G401 (cell line): ENCODE measurements around the gene SLC2A6. TPM values are rescaled to one million over a fixed set of nuclear protein-coding genes. Genes with fewer than 3 reads are reported as not detected.

Experiments used
- DNase-seq: peaks from one replicate; pipeline ENCODE4 v3.0.0-alpha.2; 2015; ENCODE audit warnings: low spot score
- in situ Hi-C: cut with HindIII; loops from 2 replicates; pipeline ENCODE4 v1.10.0; 2016; ENCODE audit warnings: low sequenced_read_pairs, mixed read lengths
- total RNA-seq: library from RNA; depleted of rRNA; stranded (reverse); fragments of >200 nt; shearing (Covaris generic); gene quantifications from 2 replicates; pipeline ENCODE4 v1.2.3, GENCODE V29; 2014

SLC2A6 gene
- total RNA-seq, 1 experiment from 2014 or later, result 5.5 TPM

GRCh38 chr9:133485531-133486260, 6.8 kb upstream of the SLC2A6 start:
- DNase-seq, result no peak
- in situ Hi-C loops, result no loop called here

GRCh38 chr9:133484671-133485437, 6.0 kb upstream of the SLC2A6 start:
- DNase-seq, result no peak
- in situ Hi-C loops, result no loop called here

- in situ Hi-C loops, result no loop called here
Observed at GRCh38 chr9:133483611-133484010, 4.7 kb upstream of the SLC2A6 start.

GRCh38 chr9:133477992-133478850, 678 bp downstream of the SLC2A6 start:
- no peak for DNase-seq
- in situ Hi-C loops, result no loop called here

More at GRCh38 chr9:133483611-133484010, 4.7 kb upstream of the SLC2A6 start:
- DNase-seq, result no peak

- DNase-seq, result no peak
- in situ Hi-C loops, result no loop called here
Observed at GRCh38 chr9:133477461-133477860, 1.4 kb downstream of the SLC2A6 start.

GRCh38 chr9:133476941-133477340, 2.0 kb downstream of the SLC2A6 start:
- in situ Hi-C loops, result no loop called here
- no peak for DNase-seq

- in situ Hi-C loops, result no loop called here
- DNase-seq, result no peak
Observed at GRCh38 chr9:133476036-133476931, 2.6 kb downstream of the SLC2A6 start.

- in situ Hi-C loops, result no loop called here
- no peak for DNase-seq
Observed at GRCh38 chr9:133475292-133476012, 3.4 kb downstream of the SLC2A6 start.

GRCh38 chr9:133474853-133475252, 4.0 kb downstream of the SLC2A6 start:
- no peak for DNase-seq
- in situ Hi-C loops, result no loop called here

GRCh38 chr9:133474215-133474614, 4.7 kb downstream of the SLC2A6 start:
- in situ Hi-C loops, result no loop called here
- DNase-seq, result no peak

GRCh38 chr9:133473743-133474142, 5.2 kb downstream of the SLC2A6 start:
- no peak for DNase-seq
- in situ Hi-C loops, result no loop called here

GRCh38 chr9:133472753-133473378, 6.0 kb downstream of the SLC2A6 start:
- in situ Hi-C loops, result no loop called here
- no peak for DNase-seq

- DNase-seq, result no peak
- in situ Hi-C loops, result no loop called here
Observed at GRCh38 chr9:133472277-133472645, 6.6 kb downstream of the SLC2A6 start.

- in situ Hi-C loops, result no loop called here
- DNase-seq, result no peak
Observed at GRCh38 chr9:133471551-133472276, 7.2 kb downstream of the SLC2A6 start.

GRCh38 chr9:133470988-133471387, 7.9 kb downstream of the SLC2A6 start:
- DNase-seq, result no peak
- in situ Hi-C loops, result no loop called here

- no peak for DNase-seq
- in situ Hi-C loops, result no loop called here
Observed at GRCh38 chr9:133470427-133470924, 8.4 kb downstream of the SLC2A6 start.

- in situ Hi-C loops, result no loop called here
- DNase-seq, result no peak
Observed at GRCh38 chr9:133468777-133469421, 10.0 kb downstream of the SLC2A6 start.
